Prostate gland (tissue), 2 donors: ENCODE data around the gene CSF2. TPM values are rescaled to one million over a fixed set of nuclear protein-coding genes. Genes with fewer than 3 reads are reported as not detected.

Experiments used
- DNase-seq: peaks from one replicate; pipeline ENCODE4 v3.0.0-alpha.2; 2019; ENCODE audit warnings: low spot score
- H3K27ac ChIP-seq, 2 donors: fragments of 200-600 bp; sonication (generic); 2 replicates each; pipeline ENCODE4 v1.5.1; 2017 to 2019
- H3K27me3 ChIP-seq: fragments of 200-600 bp; sonication (generic); replicated peaks from 2 replicates; pipeline ENCODE4 v1.5.1; 2019; ENCODE audit not compliant: insufficient read depth
- H3K36me3 ChIP-seq, 2 donors: fragments of 200-600 bp; sonication (generic); 1 replicate in 1 of 2; 2 replicates in 1 of 2; pipeline versions ENCODE4 v1.5.1 to v1.8.1; 2017 to 2019
- H3K4me1 ChIP-seq: fragments of 200-600 bp; sonication (generic); replicated peaks from 2 replicates; pipeline ENCODE4 v1.5.1; 2019
- H3K4me3 ChIP-seq, 2 donors: fragments of 200-600 bp; sonication (generic); 2 replicates each; pipeline ENCODE4 v1.5.1; 2017 to 2019
- H3K9me3 ChIP-seq: fragments of 200-600 bp; sonication (generic); 2 replicates; pipeline ENCODE4 v1.5.1; 2017
- CTCF ChIP-seq, 4 experiments: fragments of 200-600 bp in 2 of 4; fragments of 450-650 bp in 2 of 4; sonication (generic) in 2 of 4; IDR thresholded peaks; 1 replicate in 3 of 4; 2 replicates in 1 of 4; pipeline ENCODE4 v1.5.1; 2016 to 2019; ENCODE audit warnings: antibody characterized with exemption in 4 of 4, mild to moderate bottlenecking in 2 of 4, moderate library complexity in 2 of 4
- POLR2A ChIP-seq: fragments of 450-650 bp; IDR thresholded peaks from one replicate; pipeline ENCODE4 v1.6.1; 2016; ENCODE audit warnings: antibody characterized with exemption, mild to moderate bottlenecking
- POLR2AphosphoS5 ChIP-seq: sonication (generic); formaldehyde crosslinking; IDR thresholded peaks from one replicate; pipeline ENCODE4 v1.6.1; 2017; ENCODE audit warnings: antibody characterized with exemption
- WGBS: methylation state at CpG from one replicate; pipeline ENCODE4 v1.1.5; 2018; 5-methylcytosine and 5-hydroxymethylcytosine counted together
- intact Hi-C: fragments of 100-400 bp; cut with DNase I; formaldehyde crosslinking; loops from one replicate; pipeline ENCODE4 v1.14.2; 2022
- total RNA-seq, 2 donors: library from RNA; depleted of rRNA; stranded (reverse); fragments of >200 nt; gene quantifications; one replicate each; pipeline ENCODE4 v1.1.0, GENCODE V29; 2016

CSF2 gene
- total RNA-seq, 2 donors from 2014 or later, result not detected

DNA sequence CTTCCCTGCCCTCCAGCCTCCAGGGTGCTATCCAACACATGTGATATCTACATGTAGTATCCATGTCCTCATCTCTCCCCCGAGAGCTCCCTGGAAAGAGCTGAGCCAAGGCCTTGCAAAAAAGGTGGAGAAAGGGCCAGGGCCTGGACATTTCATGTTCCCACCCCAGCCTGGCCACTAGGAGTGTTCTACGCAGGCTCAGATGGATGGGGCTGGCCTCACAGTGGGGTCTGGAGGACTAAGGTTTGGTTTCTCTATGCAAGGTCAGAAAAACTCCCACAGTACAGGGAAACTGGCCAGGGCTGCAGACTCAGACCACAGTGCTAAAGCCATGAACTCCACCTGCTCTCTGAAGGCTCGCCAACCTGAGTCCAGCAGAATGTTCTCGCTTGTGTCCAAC lies 1.5 kb upstream of the CSF2 start:
- H3K27ac ChIP-seq, result no peak overlapping the region
- no peaks in the 10 kb centered on the region for H3K36me3 ChIP-seq
- no peaks in the 10 kb centered on the region for H3K9me3 ChIP-seq
- no peaks in the 10 kb centered on the region for H3K27me3 ChIP-seq
- H3K4me3 ChIP-seq, result no peak overlapping the region
- WGBS, result 90% methylated on average over 4 of the region's 4 CpGs
- intact Hi-C loops, result no loop called here
- H3K4me1 ChIP-seq, result no peaks in the 10 kb centered on the region
- no peak for TF ChIP-seq POLR2A
- TF ChIP-seq CTCF (IDR thresholded peaks at IDR 0.05), result no peak
- TF ChIP-seq POLR2AphosphoS5, result no peak
- DNase-seq, result no peak

DNA sequence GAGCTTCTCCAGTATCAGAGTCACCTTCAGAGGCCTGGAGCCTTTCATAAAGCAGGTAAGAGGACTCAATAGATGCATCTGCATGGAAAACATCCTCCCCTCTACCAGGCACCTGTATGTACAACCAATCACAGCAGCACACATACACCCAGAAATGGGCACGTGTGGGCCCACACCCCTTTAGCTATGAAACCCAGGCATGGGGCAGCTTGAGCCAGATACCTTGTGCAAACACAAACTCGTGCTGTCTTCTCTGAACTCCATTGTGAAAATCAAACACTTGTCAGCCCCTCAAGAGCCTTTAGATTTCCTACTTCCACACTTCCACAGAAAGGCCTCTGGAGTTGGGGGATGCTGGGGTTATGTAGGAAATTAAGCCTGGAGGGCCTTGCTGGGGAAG lies 1.1 kb upstream of the CSF2 start:
- TF ChIP-seq POLR2AphosphoS5 (no peak), POLR2A (no peak), CTCF (IDR thresholded peaks at IDR 0.05) (no peak)
- Histone ChIP-seq H3K27ac (no peak overlapping the region), H3K36me3 (no peaks in the 10 kb centered on the region), H3K27me3 (no peaks in the 10 kb centered on the region), H3K9me3 (no peaks in the 10 kb centered on the region), H3K4me3 (no peak overlapping the region), H3K4me1 (no peaks in the 10 kb centered on the region)
- no peak for DNase-seq
- intact Hi-C loops, result no loop called here
- WGBS, result 53% methylated on average over 2 of the region's 2 CpGs

- Histone ChIP-seq H3K27me3 (no peaks in the 10 kb centered on the region), H3K27ac (no peak overlapping the region), H3K9me3 (no peaks in the 10 kb centered on the region), H3K36me3 (no peaks in the 10 kb centered on the region), H3K4me3 (no peak overlapping the region), H3K4me1 (no peaks in the 10 kb centered on the region)
- intact Hi-C loops, result no loop called here
- 88% methylated on average over 7 of the region's 7 CpGs for WGBS
- no peak for DNase-seq
- no peak for TF ChIP-seq POLR2AphosphoS5
- TF ChIP-seq CTCF (IDR thresholded peaks at IDR 0.05), result no peak
- no peak for TF ChIP-seq POLR2A
These were observed 642 bp downstream of the CSF2 start for GRCh38 chr5:132074091-132074771.

GRCh38 chr5:132074772-132075718 lies 1.5 kb downstream of the CSF2 start:
- no peaks in the 10 kb centered on the region for H3K27me3 ChIP-seq
- no peak for DNase-seq
- no peak overlapping the region for H3K4me3 ChIP-seq
- WGBS, result 77% methylated on average over 16 of the region's 16 CpGs
- no peak overlapping the region for H3K27ac ChIP-seq
- TF ChIP-seq POLR2AphosphoS5 (no peak), POLR2A (no peak), CTCF (IDR thresholded peaks at IDR 0.05) (no peak)
- H3K36me3 ChIP-seq, result no peaks in the 10 kb centered on the region
- H3K4me1 ChIP-seq, result no peaks in the 10 kb centered on the region
- intact Hi-C loops, result no loop called here
- no peaks in the 10 kb centered on the region for H3K9me3 ChIP-seq
